Omental fat pad (tissue), 4 donors: ENCODE measurements around the gene MTFR1L. TPM values are rescaled to one million over a fixed set of nuclear protein-coding genes. Genes with fewer than 3 reads are reported as not detected.

ENCODE experiments used
- ATAC-seq: fragments of 150-250 bp; one replicate; pipeline ENCODE4 v1.9.1; 2016; ENCODE audit warnings: mild to moderate bottlenecking, moderate library complexity; ENCODE audit not compliant: low FRiP score
- DNase-seq: peaks from one replicate; pipeline ENCODE4 v3.0.0-alpha.2; 2019; ENCODE audit warnings: low spot score
- CTCF ChIP-seq, 3 donors: fragments of 450-650 bp; IDR thresholded peaks; one replicate each; pipeline ENCODE4 v1.5.1; 2016 to 2017; ENCODE audit warnings: antibody characterized with exemption in 3 of 3, mild to moderate bottlenecking in 3 of 3, moderate library complexity in 2 of 3
- total RNA-seq, 4 donors: library from RNA; depleted of rRNA; stranded (reverse); fragments of >200 nt; gene quantifications; one replicate each; pipeline ENCODE4 v1.1.0, GENCODE V29; 2016

MTFR1L gene
- total RNA-seq, 4 donors from 2014 or later: 40.8 to 84.2 (median 61.3) TPM

GRCh38 chr1:25872713-25873112, 53.0 kb downstream of the MTFR1L start:
- ATAC-seq: no peak

GRCh38 chr1:25873120-25873519, 53.4 kb downstream of the MTFR1L start:
- TF ChIP-seq CTCF (IDR thresholded peaks at IDR 0.05): no peak
- no peak for DNase-seq

More at GRCh38 chr1:25872713-25873112, 53.0 kb downstream of the MTFR1L start:
- DNase-seq: no peak
- no peak for TF ChIP-seq CTCF (IDR thresholded peaks at IDR 0.05)

GRCh38 chr1:25874209-25874608, 54.5 kb downstream of the MTFR1L start:
- no peak for ATAC-seq
- DNase-seq: no peak
- TF ChIP-seq CTCF (IDR thresholded peaks at IDR 0.05): no peak

More at GRCh38 chr1:25873120-25873519, 53.4 kb downstream of the MTFR1L start:
- ATAC-seq: no peak

DNA sequence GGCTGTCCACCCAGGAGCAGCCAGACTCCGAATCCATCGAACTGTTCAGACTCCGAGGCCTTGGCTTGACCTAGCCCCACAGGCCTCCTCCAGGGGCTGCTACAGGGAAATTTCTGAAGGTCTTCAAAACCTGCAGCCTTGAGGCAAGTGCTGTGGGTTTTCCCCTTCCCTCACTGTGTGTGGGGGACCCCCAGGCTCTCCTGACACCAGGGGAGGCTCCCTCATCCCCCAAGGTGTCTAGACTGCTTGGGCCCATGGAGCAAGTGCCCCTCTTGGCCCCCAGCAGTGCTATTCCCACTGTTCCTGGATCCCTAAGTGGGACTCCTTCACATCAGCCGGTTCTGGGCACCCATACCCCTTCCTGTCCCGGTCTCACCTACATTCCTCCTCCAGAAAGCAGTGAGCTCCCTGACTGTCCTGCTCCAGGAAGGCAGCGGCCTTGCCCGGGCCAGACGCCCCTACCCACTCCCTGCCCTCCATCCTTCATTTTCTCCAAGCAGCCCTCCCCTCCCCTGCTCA, 54.9 kb downstream of the MTFR1L start:
- no peak for DNase-seq
- no peak for ATAC-seq
- no peak for TF ChIP-seq CTCF (IDR thresholded peaks at IDR 0.05)

DNA sequence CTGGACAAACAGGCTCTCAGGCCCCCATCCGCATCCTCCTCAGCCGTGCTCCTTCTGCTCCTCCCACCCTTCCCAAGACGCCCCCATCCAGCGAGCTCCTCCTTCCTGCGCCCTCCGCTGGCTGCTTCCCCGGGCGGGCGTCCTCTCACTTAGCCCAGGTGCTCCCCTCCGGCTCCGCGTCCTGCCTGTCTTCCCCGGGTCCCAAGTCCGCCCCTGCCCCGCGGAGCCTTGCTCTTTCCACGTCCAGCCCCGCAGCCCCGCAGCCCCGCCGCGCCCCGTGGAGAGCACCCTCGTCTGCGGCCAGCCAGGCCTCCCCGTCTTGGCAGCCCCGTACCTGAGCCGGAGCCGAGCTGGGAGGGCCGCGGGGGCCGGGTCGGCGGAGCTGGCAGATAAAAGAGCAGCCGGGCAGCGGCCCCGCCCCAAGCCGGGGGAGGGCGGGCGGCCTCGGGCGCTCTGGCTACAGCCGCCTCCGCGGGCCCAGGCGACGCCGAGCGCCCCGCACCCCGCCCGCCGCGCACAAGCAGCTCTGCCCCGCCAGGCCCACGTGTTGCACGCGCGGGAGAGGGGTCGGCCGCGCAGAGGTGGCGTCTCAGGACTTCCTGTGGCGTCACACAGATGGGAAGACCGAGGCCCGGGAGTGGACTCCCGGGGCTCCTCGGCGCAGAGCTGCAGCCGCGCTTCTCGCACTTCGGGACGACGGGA, 55.6 kb downstream of the MTFR1L start, which contains the start of gene PAQR7:
TSS of gene PAQR7 (minus strand) at position 555 of the 702 bp plus-strand sequence. CDS start 11,869 bp downstream, outside the sequence.
- no peak for DNase-seq
- peak; percentile 76 for ATAC-seq
- no peak for TF ChIP-seq CTCF (IDR thresholded peaks at IDR 0.05)

DNA sequence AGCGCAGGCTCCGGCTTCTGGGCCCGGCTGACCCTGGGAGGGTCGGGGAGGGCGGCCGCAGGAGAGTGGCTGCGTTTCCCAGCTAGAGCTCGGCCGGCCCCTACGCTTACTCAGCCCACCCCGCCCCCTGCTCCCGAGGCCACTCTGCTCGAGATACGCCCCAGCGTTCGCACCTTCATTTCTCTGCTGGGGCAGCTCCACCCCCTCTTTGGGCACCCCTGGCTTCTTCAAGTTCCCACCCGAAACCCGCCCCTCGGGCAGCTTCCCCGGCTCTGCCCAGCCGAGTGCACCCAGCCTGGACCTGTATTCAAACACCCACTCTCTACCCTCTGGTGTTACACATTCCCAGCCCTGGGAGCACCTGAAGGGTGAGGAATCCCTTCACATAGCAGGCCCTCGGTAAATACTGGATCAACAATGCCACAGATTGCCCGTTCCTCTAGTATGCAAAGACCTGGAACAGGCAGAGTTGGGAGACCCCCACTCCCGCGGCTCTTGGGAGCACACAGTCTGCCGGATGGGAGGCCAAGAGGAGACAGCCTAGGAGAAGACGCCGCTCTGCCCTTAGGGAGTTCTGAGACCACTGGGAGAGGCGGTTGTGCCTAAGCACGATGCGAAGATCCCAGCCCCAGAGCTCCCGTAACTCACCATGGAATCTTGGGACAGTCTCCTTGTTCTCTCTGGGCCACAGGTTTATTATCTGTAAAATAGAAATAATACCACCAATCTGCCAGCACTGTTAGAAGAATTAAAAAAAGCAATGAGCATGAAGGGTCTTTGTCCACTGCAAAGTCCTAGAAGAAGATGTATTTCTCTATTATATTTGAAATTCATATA, 56.3 kb downstream of the MTFR1L start:
- DNase-seq: no peak
- peak; percentile 84 for ATAC-seq
- TF ChIP-seq CTCF (IDR thresholded peaks at IDR 0.05): no peak
